Measurements from ENCODE around the gene B3GNT7. TPM values are rescaled to one million over a fixed set of nuclear protein-coding genes. Genes with fewer than 3 reads are reported as not detected.
A peak's percentile ranks its signal among the peaks of the same experiment; 100 is the strongest.
"Not testable (repeated sequence)": the region's sequence is repeated elsewhere in the genome, so short reads cannot be mapped to it uniquely, and the experiment has no call there.

The B3GNT7 gene
- total RNA-seq, 1 donor from 2014 or later = not detected

GRCh38 chr2:231394211-231395141, 1.0 kb upstream of the B3GNT7 start:
- Mint-ChIP-seq H3K27ac (no peak overlapping the region), H3K27me3 (ENCODE audit: insufficient read depth) (peaks cover 30% of the 10 kb centered on the region), H3K9me3 (no peaks in the 10 kb centered on the region), H3K36me3 (ENCODE audit: low read depth) (peaks cover 2% of the 10 kb centered on the region), H3K4me3 (peak overlapping the region; percentile 33), H3K4me1 (ENCODE audit: low read depth) (peaks cover 10% of the 10 kb centered on the region)
- intact Hi-C loops (cut with micrococcal nuclease) = no loop called here
- no peak for DNase-seq (ENCODE audit: low spot score)

GRCh38 chr2:231396058-231396821, 730 bp downstream of the B3GNT7 start:
- intact Hi-C loops (cut with micrococcal nuclease) = no loop called here
- no peak overlapping the region for H3K27ac Mint-ChIP-seq
- peaks cover 2% of the 10 kb centered on the region for H3K36me3 Mint-ChIP-seq (ENCODE audit: low read depth)
- H3K9me3 Mint-ChIP-seq = no peaks in the 10 kb centered on the region
- DNase-seq (ENCODE audit: low spot score) = no peak
- no peak overlapping the region for H3K4me3 Mint-ChIP-seq
- peaks cover 28% of the 10 kb centered on the region for H3K27me3 Mint-ChIP-seq (ENCODE audit: insufficient read depth)
- H3K4me1 Mint-ChIP-seq (ENCODE audit: low read depth) = peaks cover 10% of the 10 kb centered on the region

- peaks cover 10% of the 10 kb centered on the region for H3K4me1 Mint-ChIP-seq (ENCODE audit: low read depth)
- no peaks in the 10 kb centered on the region for H3K9me3 Mint-ChIP-seq
- H3K27me3 Mint-ChIP-seq (ENCODE audit: insufficient read depth) = peaks cover 28% of the 10 kb centered on the region
- no peak overlapping the region for H3K27ac Mint-ChIP-seq
- DNase-seq (ENCODE audit: low spot score) = no peak
- no peak overlapping the region for H3K4me3 Mint-ChIP-seq
- intact Hi-C loops (cut with micrococcal nuclease) = no loop called here
- peaks cover 2% of the 10 kb centered on the region for H3K36me3 Mint-ChIP-seq (ENCODE audit: low read depth)
Observed at GRCh38 chr2:231397011-231397927, 1.8 kb downstream of the B3GNT7 start.

GRCh38 chr2:231397928-231398294, 2.4 kb downstream of the B3GNT7 start:
- Mint-ChIP-seq H3K9me3 (no peaks in the 10 kb centered on the region), H3K36me3 (ENCODE audit: low read depth) (peaks cover 2% of the 10 kb centered on the region), H3K4me3 (no peak overlapping the region), H3K27me3 (ENCODE audit: insufficient read depth) (peaks cover 32% of the 10 kb centered on the region), H3K27ac (no peak overlapping the region), H3K4me1 (ENCODE audit: low read depth) (peaks cover 10% of the 10 kb centered on the region)
- DNase-seq (ENCODE audit: low spot score) = no peak
- intact Hi-C loops (cut with micrococcal nuclease) = no loop called here

- DNase-seq (ENCODE audit: low spot score) = no peak
- peaks cover 2% of the 10 kb centered on the region for H3K36me3 Mint-ChIP-seq (ENCODE audit: low read depth)
- H3K4me3 Mint-ChIP-seq = no peak overlapping the region
- intact Hi-C loops (cut with micrococcal nuclease) = no loop called here
- H3K4me1 Mint-ChIP-seq (ENCODE audit: low read depth) = peaks cover 3% of the 10 kb centered on the region
- no peak overlapping the region for H3K27ac Mint-ChIP-seq
- H3K9me3 Mint-ChIP-seq = no peaks in the 10 kb centered on the region
- H3K27me3 Mint-ChIP-seq (ENCODE audit: insufficient read depth) = peaks cover 31% of the 10 kb centered on the region
Observed at GRCh38 chr2:231398585-231398984, 3.1 kb downstream of the B3GNT7 start.

- Mint-ChIP-seq H3K27me3 (ENCODE audit: insufficient read depth) (peaks cover 27% of the 10 kb centered on the region), H3K9me3 (no peaks in the 10 kb centered on the region), H3K4me1 (ENCODE audit: low read depth) (no peaks in the 10 kb centered on the region), H3K27ac (no peak overlapping the region), H3K36me3 (ENCODE audit: low read depth) (no peaks in the 10 kb centered on the region), H3K4me3 (no peak overlapping the region)
- DNase-seq (ENCODE audit: low spot score) = no peak
- intact Hi-C loops (cut with micrococcal nuclease) = no loop called here
Observed at GRCh38 chr2:231399046-231399852, 3.7 kb downstream of the B3GNT7 start.

GRCh38 chr2:231399853-231400680, 4.6 kb downstream of the B3GNT7 start:
- no peak overlapping the region for H3K27ac Mint-ChIP-seq
- intact Hi-C loops (cut with micrococcal nuclease) = no loop called here
- peaks cover 21% of the 10 kb centered on the region for H3K27me3 Mint-ChIP-seq (ENCODE audit: insufficient read depth)
- H3K4me1 Mint-ChIP-seq (ENCODE audit: low read depth) = peaks cover 1% of the 10 kb centered on the region
- no peaks in the 10 kb centered on the region for H3K36me3 Mint-ChIP-seq (ENCODE audit: low read depth)
- no peak overlapping the region for H3K4me3 Mint-ChIP-seq
- no peak for DNase-seq (ENCODE audit: low spot score)
- H3K9me3 Mint-ChIP-seq = no peaks in the 10 kb centered on the region

- intact Hi-C loops (cut with micrococcal nuclease); H3K9me3 Mint-ChIP-seq; H3K27ac Mint-ChIP-seq; H3K4me1 Mint-ChIP-seq (ENCODE audit: low read depth); H3K36me3 Mint-ChIP-seq (ENCODE audit: low read depth); H3K4me3 Mint-ChIP-seq; DNase-seq (ENCODE audit: low spot score): not testable (repeated sequence)
- H3K27me3 Mint-ChIP-seq (ENCODE audit: insufficient read depth) = peaks cover 20% of the 10 kb centered on the region
Observed at GRCh38 chr2:231400681-231401080, 5.2 kb downstream of the B3GNT7 start.

GRCh38 chr2:231401101-231401500, 5.6 kb downstream of the B3GNT7 start:
- H3K27ac Mint-ChIP-seq; H3K36me3 Mint-ChIP-seq (ENCODE audit: low read depth); H3K9me3 Mint-ChIP-seq; H3K4me3 Mint-ChIP-seq; DNase-seq (ENCODE audit: low spot score); intact Hi-C loops (cut with micrococcal nuclease): not testable (repeated sequence)
- Mint-ChIP-seq H3K4me1 (ENCODE audit: low read depth) (peaks cover 12% of the 10 kb centered on the region), H3K27me3 (ENCODE audit: insufficient read depth) (peaks cover 20% of the 10 kb centered on the region)

GRCh38 chr2:231403421-231404182, 8.1 kb downstream of the B3GNT7 start:
- not testable (repeated sequence) for H3K4me3 Mint-ChIP-seq; H3K36me3 Mint-ChIP-seq (ENCODE audit: low read depth); H3K27ac Mint-ChIP-seq; DNase-seq (ENCODE audit: low spot score); H3K9me3 Mint-ChIP-seq
- Mint-ChIP-seq H3K27me3 (ENCODE audit: insufficient read depth) (peaks cover 11% of the 10 kb centered on the region), H3K4me1 (ENCODE audit: low read depth) (peaks cover 23% of the 10 kb centered on the region)
- intact Hi-C loops (cut with micrococcal nuclease) = loop anchor here (2.0 kb wide), 1 partner anchor 107 kb away; no protein-coding TSS in a partner anchor

- H3K9me3 Mint-ChIP-seq; DNase-seq (ENCODE audit: low spot score); H3K36me3 Mint-ChIP-seq (ENCODE audit: low read depth); H3K4me3 Mint-ChIP-seq; H3K27ac Mint-ChIP-seq: not testable (repeated sequence)
- Mint-ChIP-seq H3K4me1 (ENCODE audit: low read depth) (peaks cover 23% of the 10 kb centered on the region), H3K27me3 (ENCODE audit: insufficient read depth) (peaks cover 11% of the 10 kb centered on the region)
- intact Hi-C loops (cut with micrococcal nuclease) = loop anchor here (2.0 kb wide), 1 partner anchor 107 kb away; no protein-coding TSS in a partner anchor
Observed at GRCh38 chr2:231404183-231404578, 8.7 kb downstream of the B3GNT7 start.

Measured in activated T-helper 1 cell treated with anti-CD3 and anti-CD28 coated beads, Interleukin-12 subunit alpha, Interleukin-12 subunit beta, Interleukin-2, Interleukin-4 antibody, amounts not matched to agents 30 ng/mL and 10 ng/mL and 1 ng/mL, durations not matched to agents 14 hours and 24 hours and 36 hours (primary cell).